ENCODE measurements around the gene ELOVL5. TPM values are rescaled to one million over a fixed set of nuclear protein-coding genes. Genes with fewer than 3 reads are reported as not detected.

Gene ELOVL5
- polyA plus RNA-seq, 1 of the 3 experiments (the other 2 are of a cell fraction), result 31.9 TPM

- Histone ChIP-seq H4K20me1 (ENCODE audit: insufficient read depth) (no peaks in the 10 kb centered on the region), H3K4me2 (no peak overlapping the region), H3K36me3 (replicated peaks in 1 of 2; ENCODE audit: control insufficient read depth in 1 of 2, insufficient read depth in 2 of 2, low read length in 1 of 2) (peaks cover 16 to 17% of the 10 kb centered on the region in 2 experiments), H3K4me1 (ENCODE audit: control insufficient read depth in 1 of 2, insufficient read depth in 2 of 2, low read depth in 1 of 2, low read length in 1 of 2) (peaks cover 9 to 15% of the 10 kb centered on the region in 2 experiments), H3K79me2 (ENCODE audit: insufficient read depth) (peaks cover 46% of the 10 kb centered on the region), H3F3A (replicated peaks; ENCODE audit: insufficient read depth) (no peaks in the 10 kb centered on the region), H3K9ac (no peak overlapping the region), H3K27me3 (ENCODE audit: insufficient read depth) (no peaks in the 10 kb centered on the region), H3K9me3 (no peaks in the 10 kb centered on the region), H3K4me3 (ENCODE audit: low read depth in 2 of 2, low read length in 1 of 2) (no peak overlapping the region), H2AFZ (ENCODE audit: low read depth) (no peak overlapping the region), H3K9me2 (no peaks in the 10 kb centered on the region), H3K27ac (ENCODE audit: low read depth in 2 of 2, low read length in 1 of 2) (no peak overlapping the region)
- TF ChIP-seq YY1 (IDR thresholded peaks at IDR 0.05; ENCODE audit: low read depth), result no peak
- no peak for DNase-seq
- 100% methylated on average over 1 of the region's 1 CpG for WGBS (ENCODE audit: low lambda C conversion rate)
- CTCF ChIA-PET, result interaction anchor here (0.6 to 5.4 kb wide), 24 partner anchors 8 to 190 kb away, joined by 3 to 34 read pairs (median 4); no protein-coding TSS in a partner anchor
- POLR2A ChIA-PET, result interaction anchor here (0.6 kb wide), 1 partner anchor 30 kb away, joined by 6 read pairs; no protein-coding TSS in a partner anchor
Observed at GRCh38 chr6:53294611-53295010, 54.1 kb downstream of the ELOVL5 start.

GRCh38 chr6:53294095-53294494 lies 54.7 kb downstream of the ELOVL5 start:
- Histone ChIP-seq H3F3A (replicated peaks; ENCODE audit: insufficient read depth) (no peaks in the 10 kb centered on the region), H2AFZ (ENCODE audit: low read depth) (no peak overlapping the region), H3K4me2 (no peak overlapping the region), H3K79me2 (ENCODE audit: insufficient read depth) (peaks cover 41% of the 10 kb centered on the region), H3K36me3 (replicated peaks in 1 of 2; ENCODE audit: control insufficient read depth in 1 of 2, insufficient read depth in 2 of 2, low read length in 1 of 2) (peaks cover 17 to 20% of the 10 kb centered on the region in 2 experiments), H4K20me1 (ENCODE audit: insufficient read depth) (no peaks in the 10 kb centered on the region), H3K27me3 (ENCODE audit: insufficient read depth) (no peaks in the 10 kb centered on the region), H3K9me2 (no peaks in the 10 kb centered on the region), H3K4me1 (ENCODE audit: control insufficient read depth in 1 of 2, insufficient read depth in 2 of 2, low read depth in 1 of 2, low read length in 1 of 2) (peaks cover 9 to 15% of the 10 kb centered on the region in 2 experiments), H3K27ac (ENCODE audit: low read depth in 2 of 2, low read length in 1 of 2) (no peak overlapping the region), H3K4me3 (ENCODE audit: low read depth in 2 of 2, low read length in 1 of 2) (no peak overlapping the region), H3K9ac (no peak overlapping the region), H3K9me3 (no peaks in the 10 kb centered on the region)
- DNase-seq, result peak; percentile 60
- 94% methylated on average over 3 of the region's 3 CpGs for WGBS (ENCODE audit: low lambda C conversion rate)
- CTCF ChIA-PET, result interaction anchor here (0.6 to 5.4 kb wide), 24 partner anchors 8 to 190 kb away, joined by 3 to 34 read pairs (median 4); no protein-coding TSS in a partner anchor
- POLR2A ChIA-PET, result interaction anchor here (0.6 kb wide), 1 partner anchor 30 kb away, joined by 6 read pairs; no protein-coding TSS in a partner anchor
- TF ChIP-seq CTCF (IDR thresholded peaks at IDR 0.05), result peak; percentile 74
- TF ChIP-seq TAF1 (IDR thresholded peaks at IDR 0.05; ENCODE audit: borderline replicate concordance, low read depth, low read length), result no peak
- TF ChIP-seq REST (IDR thresholded peaks at IDR 0.05; ENCODE audit: low read depth, low read length), result no peak
- TF ChIP-seq SMC3 (IDR thresholded peaks at IDR 0.05; ENCODE audit: low read depth, low read length), result peak; percentile 65
- TF ChIP-seq RAD21 (IDR thresholded peaks at IDR 0.05; ENCODE audit: low read length), result peak; percentile 63

Measured in SK-N-SH (cell line).